WI38 (cell line): ENCODE measurements around the gene ZNF554.

Experiments used
- H3K4me3 ChIP-seq: 2 replicates; pipeline ENCODE4 v1.5.1; 2011; ENCODE audit warnings: low read depth, mild to moderate bottlenecking, control low read depth, low read length
- TF ChIP-seq, protein P1 (sequence below): IDR thresholded peaks from 2 replicates; pipeline ENCODE4 v1.5.1; 2012; ENCODE audit warnings: low read depth, mild to moderate bottlenecking, control low read depth, low read length

Gene ZNF554

DNA sequence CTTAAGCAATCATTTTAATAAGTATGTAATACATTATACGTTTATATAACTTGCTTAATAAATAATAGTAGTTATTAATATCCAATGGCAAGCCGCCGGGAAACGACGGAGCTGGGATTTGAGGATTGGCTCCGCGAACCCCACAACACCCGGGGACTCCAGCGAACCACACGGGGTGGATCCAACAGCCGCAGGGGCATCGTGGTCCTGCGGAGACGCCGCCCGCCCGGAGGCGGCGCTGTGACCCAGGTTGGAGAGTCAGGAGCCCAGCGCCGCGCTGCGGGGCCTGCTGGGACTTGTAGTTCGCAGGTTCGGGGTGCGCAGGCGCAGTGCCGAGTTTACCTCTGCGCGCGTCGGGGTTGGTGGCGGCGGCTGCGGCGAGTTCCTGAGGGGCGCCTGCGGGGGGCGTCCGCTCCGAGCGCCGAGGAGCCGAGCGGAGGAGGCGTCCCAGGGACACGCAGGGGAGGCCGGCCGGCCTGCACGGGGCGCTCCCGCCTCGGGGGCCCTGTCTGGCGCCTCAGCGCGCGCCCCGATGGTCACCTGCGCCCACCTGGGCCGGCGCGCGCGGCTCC lies at the start of gene ZNF554:
Gene ZNF554, plus strand, starts transcription at position 329 of the 572 bp plus-strand sequence. Its CDS starts 204 bp downstream, at position 533.
- TF ChIP-seq, protein P1, sequence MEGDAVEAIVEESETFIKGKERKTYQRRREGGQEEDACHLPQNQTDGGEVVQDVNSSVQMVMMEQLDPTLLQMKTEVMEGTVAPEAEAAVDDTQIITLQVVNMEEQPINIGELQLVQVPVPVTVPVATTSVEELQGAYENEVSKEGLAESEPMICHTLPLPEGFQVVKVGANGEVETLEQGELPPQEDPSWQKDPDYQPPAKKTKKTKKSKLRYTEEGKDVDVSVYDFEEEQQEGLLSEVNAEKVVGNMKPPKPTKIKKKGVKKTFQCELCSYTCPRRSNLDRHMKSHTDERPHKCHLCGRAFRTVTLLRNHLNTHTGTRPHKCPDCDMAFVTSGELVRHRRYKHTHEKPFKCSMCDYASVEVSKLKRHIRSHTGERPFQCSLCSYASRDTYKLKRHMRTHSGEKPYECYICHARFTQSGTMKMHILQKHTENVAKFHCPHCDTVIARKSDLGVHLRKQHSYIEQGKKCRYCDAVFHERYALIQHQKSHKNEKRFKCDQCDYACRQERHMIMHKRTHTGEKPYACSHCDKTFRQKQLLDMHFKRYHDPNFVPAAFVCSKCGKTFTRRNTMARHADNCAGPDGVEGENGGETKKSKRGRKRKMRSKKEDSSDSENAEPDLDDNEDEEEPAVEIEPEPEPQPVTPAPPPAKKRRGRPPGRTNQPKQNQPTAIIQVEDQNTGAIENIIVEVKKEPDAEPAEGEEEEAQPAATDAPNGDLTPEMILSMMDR, result peak; percentile 93
- H3K4me3 ChIP-seq, result peak within 1 kb of the TSS; percentile 75

DNA sequence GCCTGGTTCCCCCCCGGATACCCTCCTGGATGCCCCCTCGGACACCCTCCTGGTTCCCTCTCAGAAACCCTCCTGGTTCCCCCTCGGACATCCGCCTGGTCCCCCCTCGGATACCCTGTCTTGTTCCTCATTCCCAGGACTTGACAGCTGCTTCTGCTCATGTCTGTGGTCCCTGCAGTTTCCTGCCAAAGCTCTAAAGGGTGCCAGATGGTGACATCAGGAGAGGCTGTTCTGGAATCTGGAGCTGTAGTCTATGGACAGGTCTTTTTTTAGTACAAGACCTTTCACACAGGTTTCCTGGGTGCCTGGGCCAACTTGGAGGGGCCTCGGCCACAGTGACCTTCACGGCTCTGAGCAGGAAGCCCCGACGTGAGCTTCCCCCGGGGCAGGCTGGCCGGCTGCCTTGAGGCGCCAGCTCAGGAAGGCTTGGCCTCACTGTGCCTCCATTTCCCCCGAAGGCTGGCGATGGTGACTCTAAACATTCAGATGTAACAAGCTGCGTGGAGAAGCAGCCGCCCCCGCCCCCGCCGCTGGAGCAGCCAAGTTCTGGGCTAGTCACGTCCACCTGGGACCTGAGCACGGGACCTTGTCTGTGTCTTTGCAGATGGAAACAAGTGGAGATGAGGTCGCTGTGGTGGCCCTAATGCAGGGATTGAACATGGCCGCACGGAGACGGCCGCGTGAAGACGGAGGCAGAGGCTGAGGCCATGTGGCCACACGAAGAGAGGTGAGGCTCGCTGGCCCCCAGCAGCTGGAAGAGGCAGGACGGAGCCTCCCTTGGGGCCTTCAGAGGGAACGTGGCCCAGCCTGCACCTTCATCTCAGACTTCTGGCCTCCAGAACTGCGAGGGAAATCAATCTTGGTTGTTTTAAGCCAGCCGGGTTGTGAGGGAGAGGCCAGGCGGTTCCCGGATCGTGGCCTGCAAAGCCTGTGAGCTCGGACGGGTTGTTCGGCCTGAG lies 49.3 kb upstream of the ZNF554 start:
- TF ChIP-seq, protein P1, result no peak
- no peak overlapping the region for H3K4me3 ChIP-seq

DNA sequence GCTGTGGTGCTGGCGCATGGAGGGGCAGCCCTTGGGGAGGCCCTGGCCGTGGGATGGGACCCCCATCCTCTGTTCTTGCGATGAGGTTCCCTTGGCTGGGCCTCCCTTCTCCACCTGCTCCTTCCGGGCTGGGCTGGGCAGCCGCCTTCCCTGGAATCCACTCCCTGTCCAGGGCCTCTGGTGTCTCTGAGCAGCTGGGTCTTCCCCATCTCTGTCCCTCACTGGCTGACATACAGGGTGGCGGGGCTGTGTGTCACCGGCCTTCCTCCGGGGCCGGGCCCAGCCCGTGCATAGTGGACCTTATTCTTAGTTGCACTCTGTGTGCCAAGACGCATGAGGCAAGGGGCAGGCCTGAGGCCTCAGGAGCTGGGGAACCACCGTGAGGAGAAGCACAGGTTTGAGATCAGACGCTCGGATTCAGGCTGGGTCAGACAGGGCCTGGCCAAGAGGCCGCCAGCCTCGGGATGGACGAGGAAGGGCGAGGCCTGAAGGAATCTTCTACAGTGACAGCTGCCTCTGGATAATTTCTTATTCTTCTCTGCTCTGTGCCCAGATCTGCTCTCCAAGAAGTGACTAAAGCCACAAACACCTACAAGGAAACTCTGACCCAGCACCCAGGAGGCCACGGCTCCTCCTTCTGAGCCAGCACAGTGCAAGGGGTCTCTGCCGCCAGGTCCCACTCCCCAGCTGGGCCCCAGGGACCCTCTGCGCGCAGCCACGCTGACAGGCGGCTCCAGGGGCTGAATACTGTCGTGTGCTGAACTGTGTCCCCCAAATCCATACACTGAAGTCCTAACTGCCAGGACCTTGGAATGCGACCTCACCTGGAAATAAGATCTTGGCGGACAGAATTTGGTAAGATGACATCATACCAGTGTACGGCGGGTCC lies 47.6 kb upstream of the ZNF554 start:
- TF ChIP-seq, protein P1, result no peak
- H3K4me3 ChIP-seq, result no peak overlapping the region

DNA sequence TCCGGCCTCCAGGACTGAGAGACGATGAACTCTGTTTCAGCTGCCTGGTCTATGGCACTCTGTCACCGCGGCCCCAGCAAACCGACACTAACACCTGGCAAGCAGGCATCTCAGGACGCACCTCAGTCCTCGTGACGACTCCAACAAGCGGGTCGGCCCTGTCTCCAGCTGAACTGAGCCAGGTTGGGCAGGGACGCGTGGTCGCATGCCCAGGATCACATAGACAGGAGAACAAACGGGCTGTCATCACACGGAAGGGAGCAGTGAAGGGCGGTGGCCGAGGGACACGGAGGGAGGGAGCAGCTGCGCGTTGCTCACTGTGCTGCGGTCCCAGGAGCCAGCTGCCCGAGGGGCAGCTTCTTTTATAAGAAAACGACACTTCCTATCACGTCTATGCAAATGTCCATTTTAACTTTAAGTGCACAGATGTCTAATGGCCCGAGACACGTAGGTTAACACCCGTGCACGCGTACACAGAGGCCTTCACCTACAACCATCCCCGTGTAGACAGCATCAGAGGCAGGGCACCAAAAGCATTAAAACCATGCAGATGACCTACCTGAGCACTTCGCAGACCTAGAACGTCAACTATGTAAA lies 45.5 kb upstream of the ZNF554 start:
- TF ChIP-seq, protein P1, result no peak
- H3K4me3 ChIP-seq, result no peak overlapping the region

DNA sequence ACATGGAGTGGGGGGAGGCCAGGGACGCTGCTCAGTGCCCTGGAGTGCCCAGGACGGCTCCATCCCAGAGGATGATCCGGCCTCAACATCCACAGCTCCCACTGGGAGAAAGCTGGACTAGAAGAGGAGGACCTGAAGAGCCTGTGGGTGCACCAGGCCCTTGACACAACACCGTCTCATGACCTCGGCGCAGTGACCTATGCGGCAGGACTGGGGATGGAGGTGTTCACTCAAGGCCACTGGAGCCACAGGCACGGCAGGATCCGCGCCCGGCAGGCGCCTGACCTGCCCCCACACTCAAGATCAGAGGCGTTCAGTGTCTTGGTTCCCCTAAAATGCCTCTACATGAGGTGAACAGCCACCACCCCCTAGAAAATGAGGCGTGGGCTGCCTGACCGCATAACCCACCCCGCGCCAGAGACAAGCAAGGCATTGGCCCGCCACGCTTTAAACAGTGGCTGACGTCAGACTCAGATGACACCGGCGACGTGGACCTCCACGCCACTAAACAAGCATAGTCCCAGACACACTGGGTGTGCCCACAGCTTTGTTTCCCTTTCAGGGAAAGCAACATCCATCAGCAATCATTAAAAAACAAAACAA lies 44.6 kb upstream of the ZNF554 start:
- TF ChIP-seq, protein P1, result no peak
- no peak overlapping the region for H3K4me3 ChIP-seq

DNA sequence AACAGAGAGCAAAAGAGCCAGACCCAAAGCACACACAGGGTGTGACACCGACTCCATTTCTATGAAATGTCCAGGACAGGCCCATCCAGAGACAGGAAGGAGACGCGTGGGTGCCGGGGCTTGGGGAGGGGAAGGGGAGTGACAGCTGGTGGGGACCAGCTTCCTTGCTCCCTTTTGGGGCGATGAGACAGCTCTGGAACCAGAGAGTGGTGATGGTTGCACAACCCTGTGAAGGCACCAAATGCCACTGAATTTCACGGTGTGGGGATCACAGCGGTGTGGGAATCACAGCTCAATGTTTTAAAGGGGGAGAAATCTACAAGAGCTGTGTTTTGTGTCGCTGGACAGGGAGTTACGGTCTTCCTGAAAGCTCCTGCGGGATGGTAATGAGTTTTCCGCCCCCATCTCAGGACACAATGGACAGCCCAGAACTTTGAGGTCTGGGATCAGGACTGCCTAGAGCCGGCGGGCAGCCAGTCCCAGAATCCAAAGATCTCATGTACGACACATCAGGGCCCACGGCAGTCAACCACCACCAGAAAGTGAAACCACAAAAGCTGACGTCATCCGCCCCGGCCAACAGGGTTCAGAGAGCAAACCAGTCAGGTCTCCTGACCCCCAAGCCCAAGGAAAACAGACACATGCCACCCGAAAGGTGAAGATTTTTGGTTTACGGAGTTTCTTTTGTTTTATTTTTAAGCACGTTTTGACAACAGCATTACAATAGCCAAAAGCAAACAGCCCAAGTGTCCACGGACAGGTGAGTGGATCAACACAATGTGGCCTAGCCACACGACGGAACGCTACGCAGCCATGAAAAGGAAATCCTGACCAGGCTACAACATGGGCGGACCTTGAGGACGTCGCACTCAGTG lies 43.9 kb upstream of the ZNF554 start:
- TF ChIP-seq, protein P1, result no peak
- no peak overlapping the region for H3K4me3 ChIP-seq
